Activated CD8-positive, alpha-beta memory T cell treated with anti-CD3 and anti-CD28 coated beads, Interleukin-2, amount 10 ng/mL, durations not matched to agents 7 days and 5 days (primary cell): Measurements from ENCODE around the gene HOXD13. TPM values are rescaled to one million over a fixed set of nuclear protein-coding genes. Genes with fewer than 3 reads are reported as not detected.

ENCODE experiments used
- ATAC-seq: fragments of 150-1000 bp; cut with Tn5 transposase; one replicate; pipeline ENCODE4 v1.10.0; 2021; ENCODE audit warnings: moderate library complexity
- CTCF ChIA-PET: fragments of 350-600 bp; sonication (Branson Sonifier 250); formaldehyde crosslinking; loops from one replicate; lab custom pipeline; 2021; ENCODE audit warnings: antibody characterized with exemption; lab: Charles Lee
- DNase-seq: peaks from one replicate; pipeline ENCODE4 v3.0.0-alpha.2; 2020
- H3K27ac Mint-ChIP-seq: one replicate; pipeline ENCODE4 v1.8.0; 2021; ENCODE audit warnings: mild to moderate bottlenecking, mixed read lengths
- H3K27me3 Mint-ChIP-seq: one replicate; pipeline ENCODE4 v1.8.0; 2021; ENCODE audit warnings: mixed read lengths
- H3K36me3 Mint-ChIP-seq: one replicate; pipeline ENCODE4 v1.8.0; 2021; ENCODE audit warnings: mild to moderate bottlenecking, mixed read lengths
- H3K4me1 Mint-ChIP-seq: one replicate; pipeline ENCODE4 v1.8.0; 2021; ENCODE audit warnings: mixed read lengths
- H3K4me3 Mint-ChIP-seq: one replicate; pipeline ENCODE4 v1.8.0; 2021; ENCODE audit warnings: mild to moderate bottlenecking, moderate library complexity, mixed read lengths
- H3K9me3 Mint-ChIP-seq: one replicate; pipeline ENCODE4 v1.8.0; 2022; ENCODE audit warnings: low read depth, mixed read lengths
- total RNA-seq, 2 experiments: library from RNA; stranded (reverse); gene quantifications; one replicate each; pipeline ENCODE4 v1.2.3, GENCODE V29; 2021

The HOXD13 gene
- not detected for total RNA-seq

- Mint-ChIP-seq H3K27ac (peak within 1 kb of the TSS; percentile 64), H3K4me3 (peak within 1 kb of the TSS; percentile 17), H3K9me3 (no peaks in the 10 kb centered on the region), H3K27me3 (peaks cover 92% of the 10 kb centered on the region), H3K36me3 (peaks cover 3% of the 10 kb centered on the region), H3K4me1 (peaks cover 18% of the 10 kb centered on the region)
- ATAC-seq (no peak), DNase-seq (no peak)
- CTCF ChIA-PET = interaction anchor here (0.7 to 1.4 kb wide), 2 partner anchors 12 to 21 kb away, joined by 3 read pairs; no protein-coding TSS in a partner anchor
Measured at GRCh38 chr2:176092270-176093144, at the start of gene HOXD13. HOXD13 (plus strand) TSS chr2:176092721; CDS start chr2:176092891, 170 bp downstream.

GRCh38 chr2:176056406-176056805, 36.1 kb upstream of the HOXD13 start:
- Mint-ChIP-seq H3K9me3 (no peaks in the 10 kb centered on the region), H3K36me3 (no peaks in the 10 kb centered on the region), H3K27ac (no peak overlapping the region), H3K4me3 (no peak overlapping the region), H3K27me3 (peaks cover 55% of the 10 kb centered on the region), H3K4me1 (no peaks in the 10 kb centered on the region)
- no peak for DNase-seq
- ATAC-seq = no peak
- CTCF ChIA-PET = no interaction called here

GRCh38 chr2:176063958-176064357, 28.6 kb upstream of the HOXD13 start:
- Mint-ChIP-seq H3K9me3 (no peaks in the 10 kb centered on the region), H3K4me1 (peaks cover 13% of the 10 kb centered on the region), H3K36me3 (no peaks in the 10 kb centered on the region), H3K27ac (no peak overlapping the region), H3K4me3 (no peak overlapping the region), H3K27me3 (peaks cover 77% of the 10 kb centered on the region)
- CTCF ChIA-PET = interaction anchor here (0.6 to 1.4 kb wide), 2 partner anchors 77 to 166 kb away, joined by 3 read pairs; no protein-coding TSS in a partner anchor
- peak; percentile 51 for ATAC-seq
- DNase-seq = no peak

GRCh38 chr2:176066645-176067588, 25.6 kb upstream of the HOXD13 start:
- CTCF ChIA-PET = no interaction called here
- DNase-seq = no peak
- Mint-ChIP-seq H3K27me3 (peaks cover 89% of the 10 kb centered on the region), H3K4me3 (no peak overlapping the region), H3K9me3 (no peaks in the 10 kb centered on the region), H3K27ac (no peak overlapping the region), H3K4me1 (peaks cover 13% of the 10 kb centered on the region), H3K36me3 (no peaks in the 10 kb centered on the region)
- no peak for ATAC-seq

- Mint-ChIP-seq H3K27ac (no peak overlapping the region), H3K4me1 (peaks cover 13% of the 10 kb centered on the region), H3K36me3 (no peaks in the 10 kb centered on the region), H3K9me3 (no peaks in the 10 kb centered on the region), H3K4me3 (no peak overlapping the region), H3K27me3 (peaks cover 89% of the 10 kb centered on the region)
- CTCF ChIA-PET = no interaction called here
- DNase-seq (no peak), ATAC-seq (no peak)
Measured at GRCh38 chr2:176067589-176068418, 24.7 kb upstream of the HOXD13 start.

GRCh38 chr2:176068419-176068832, 24.1 kb upstream of the HOXD13 start:
- ATAC-seq (no peak), DNase-seq (no peak)
- Mint-ChIP-seq H3K36me3 (no peaks in the 10 kb centered on the region), H3K27me3 (peaks cover 96% of the 10 kb centered on the region), H3K9me3 (no peaks in the 10 kb centered on the region), H3K4me3 (no peak overlapping the region), H3K27ac (no peak overlapping the region), H3K4me1 (peaks cover 13% of the 10 kb centered on the region)
- CTCF ChIA-PET = no interaction called here

GRCh38 chr2:176071330-176072291, 20.9 kb upstream of the HOXD13 start:
- no peak overlapping the region for H3K27ac Mint-ChIP-seq
- H3K4me1 Mint-ChIP-seq = peaks cover 5% of the 10 kb centered on the region
- no peaks in the 10 kb centered on the region for H3K9me3 Mint-ChIP-seq
- no peak overlapping the region for H3K4me3 Mint-ChIP-seq
- no peak for ATAC-seq
- peaks cover 98% of the 10 kb centered on the region for H3K27me3 Mint-ChIP-seq
- CTCF ChIA-PET = interaction anchor here (0.8 to 1.1 kb wide), 2 partner anchors 21 to 55 kb away, joined by 3 read pairs; partner anchors contain the start of gene HOXD13
- H3K36me3 Mint-ChIP-seq = no peaks in the 10 kb centered on the region
- no peak for DNase-seq

- Mint-ChIP-seq H3K36me3 (no peaks in the 10 kb centered on the region), H3K4me3 (no peak overlapping the region), H3K9me3 (no peaks in the 10 kb centered on the region), H3K27me3 (peaks cover 97% of the 10 kb centered on the region), H3K4me1 (peaks cover 5% of the 10 kb centered on the region), H3K27ac (no peak overlapping the region)
- ATAC-seq (no peak), DNase-seq (no peak)
- CTCF ChIA-PET = interaction anchor here (1.1 kb wide), 1 partner anchor 54 kb away, joined by 3 read pairs; no protein-coding TSS in a partner anchor
Measured at GRCh38 chr2:176072292-176072669, 20.2 kb upstream of the HOXD13 start.

GRCh38 chr2:176072951-176073904, 19.3 kb upstream of the HOXD13 start:
- ATAC-seq = no peak
- Mint-ChIP-seq H3K9me3 (no peaks in the 10 kb centered on the region), H3K4me3 (no peak overlapping the region), H3K27ac (no peak overlapping the region), H3K36me3 (no peaks in the 10 kb centered on the region), H3K27me3 (peaks cover 90% of the 10 kb centered on the region), H3K4me1 (peaks cover 2% of the 10 kb centered on the region)
- DNase-seq = no peak
- CTCF ChIA-PET = interaction anchor here (1.0 to 1.3 kb wide), 2 partner anchors 37 to 53 kb away, joined by 3 read pairs; no protein-coding TSS in a partner anchor

- no peak overlapping the region for H3K4me3 Mint-ChIP-seq
- DNase-seq (no peak), ATAC-seq (no peak)
- no peak overlapping the region for H3K27ac Mint-ChIP-seq
- H3K9me3 Mint-ChIP-seq = no peaks in the 10 kb centered on the region
- H3K4me1 Mint-ChIP-seq = peaks cover 6% of the 10 kb centered on the region
- H3K36me3 Mint-ChIP-seq = peaks cover 3% of the 10 kb centered on the region
- CTCF ChIA-PET = interaction anchor here (1.2 to 1.3 kb wide), 2 partner anchors 36 to 385 kb away, joined by 3 to 4 read pairs; no protein-coding TSS in a partner anchor
- peaks cover 87% of the 10 kb centered on the region for H3K27me3 Mint-ChIP-seq
Measured at GRCh38 chr2:176074919-176075425, 17.5 kb upstream of the HOXD13 start.

GRCh38 chr2:176075481-176075880, 17.0 kb upstream of the HOXD13 start:
- peaks cover 3% of the 10 kb centered on the region for H3K36me3 Mint-ChIP-seq
- H3K9me3 Mint-ChIP-seq = no peaks in the 10 kb centered on the region
- H3K27me3 Mint-ChIP-seq = peaks cover 82% of the 10 kb centered on the region
- H3K4me1 Mint-ChIP-seq = peaks cover 6% of the 10 kb centered on the region
- ATAC-seq (no peak), DNase-seq (no peak)
- CTCF ChIA-PET = interaction anchor here (1.2 kb wide), 1 partner anchor 386 kb away, joined by 4 read pairs; no protein-coding TSS in a partner anchor
- H3K27ac Mint-ChIP-seq = no peak overlapping the region
- H3K4me3 Mint-ChIP-seq = no peak overlapping the region
